GM21528 (cell line): ENCODE measurements around the gene DEFB114.

Experiments
- ATAC-seq: cut with Tn5 transposase; IDR thresholded peaks from one replicate; pipeline ENCODE4 v1.9.1; 2021; ENCODE audit warnings: mild to moderate bottlenecking, moderate library complexity; ENCODE audit not compliant: unreplicated experiment, low FRiP score

DEFB114 gene

DNA sequence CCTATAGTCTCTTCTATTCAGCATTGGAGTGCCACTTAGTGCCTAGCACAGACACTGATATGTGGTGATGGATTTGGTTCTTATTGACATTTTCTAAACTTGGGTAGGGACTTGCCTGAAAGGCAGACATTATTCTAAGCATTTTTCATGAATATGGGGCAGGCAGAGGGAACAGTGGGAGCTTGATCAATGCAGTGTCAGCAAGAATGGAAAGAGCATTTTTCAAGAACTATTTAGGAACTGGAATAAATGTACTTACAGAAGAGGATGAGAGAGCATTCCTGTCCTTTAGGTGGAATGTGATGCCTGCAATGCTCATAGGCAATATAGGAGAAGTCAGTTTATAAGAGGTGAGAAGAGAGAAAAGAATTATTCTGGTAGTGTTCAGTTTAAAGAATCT, 26.2 kb downstream of the DEFB114 start:
- no peak for ATAC-seq

DNA sequence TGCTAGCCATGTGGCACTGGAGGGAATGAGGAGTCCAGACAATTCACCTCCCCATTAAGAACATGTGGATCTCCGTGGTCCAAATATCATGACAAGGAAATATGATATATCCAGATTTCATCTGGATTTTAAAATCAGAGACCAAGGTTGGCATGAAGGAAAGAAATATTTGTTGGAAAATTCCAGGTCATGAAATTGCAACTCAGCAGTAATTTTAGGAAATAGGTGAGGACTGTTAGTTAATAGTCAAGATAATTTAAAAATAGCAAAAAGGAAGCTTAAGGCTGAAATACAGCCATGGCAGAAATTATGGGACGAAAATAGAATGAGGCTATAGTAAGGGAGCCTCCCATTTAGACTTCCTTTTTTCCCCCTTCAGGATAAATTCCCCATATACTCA, 26.9 kb downstream of the DEFB114 start:
- ATAC-seq = no peak

DNA sequence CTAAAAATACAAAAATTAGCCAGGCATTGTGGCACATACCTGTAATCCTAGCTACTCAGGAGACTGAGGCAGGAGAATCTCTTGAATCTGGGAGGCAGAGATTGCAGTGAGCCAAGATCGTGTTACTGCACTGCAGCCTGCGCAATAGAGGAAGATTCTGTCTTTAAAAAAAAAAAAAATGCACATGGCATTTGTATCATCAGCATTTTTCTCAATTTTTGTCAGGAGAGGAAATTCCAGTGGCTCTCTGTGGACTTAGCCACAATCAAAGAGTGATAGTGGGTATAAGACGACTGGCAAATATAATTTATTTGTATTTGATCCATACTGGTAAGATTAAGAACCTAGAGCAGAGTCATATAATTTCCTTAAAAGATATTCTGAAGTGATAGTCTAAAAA, 28.6 kb downstream of the DEFB114 start:
- no peak for ATAC-seq

DNA sequence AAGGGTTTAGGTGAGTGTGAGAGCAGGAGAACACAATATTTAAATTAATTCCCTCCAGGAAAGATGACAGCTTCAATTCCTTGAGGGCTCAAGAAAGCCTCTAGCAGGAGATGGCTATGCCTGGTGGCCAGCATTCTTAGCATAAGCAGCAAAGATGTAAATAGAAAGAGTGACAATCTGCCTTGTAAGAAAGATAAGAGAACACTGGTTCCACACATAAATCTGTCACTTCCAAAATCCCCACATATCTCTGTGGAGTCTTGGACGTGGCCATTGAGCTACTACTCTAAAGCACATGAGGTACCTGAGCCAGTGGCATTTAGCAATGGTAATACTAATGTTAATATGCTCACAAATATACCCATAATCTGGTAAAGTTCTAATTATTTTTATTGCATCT, 29.2 kb downstream of the DEFB114 start:
- ATAC-seq = no peak

DNA sequence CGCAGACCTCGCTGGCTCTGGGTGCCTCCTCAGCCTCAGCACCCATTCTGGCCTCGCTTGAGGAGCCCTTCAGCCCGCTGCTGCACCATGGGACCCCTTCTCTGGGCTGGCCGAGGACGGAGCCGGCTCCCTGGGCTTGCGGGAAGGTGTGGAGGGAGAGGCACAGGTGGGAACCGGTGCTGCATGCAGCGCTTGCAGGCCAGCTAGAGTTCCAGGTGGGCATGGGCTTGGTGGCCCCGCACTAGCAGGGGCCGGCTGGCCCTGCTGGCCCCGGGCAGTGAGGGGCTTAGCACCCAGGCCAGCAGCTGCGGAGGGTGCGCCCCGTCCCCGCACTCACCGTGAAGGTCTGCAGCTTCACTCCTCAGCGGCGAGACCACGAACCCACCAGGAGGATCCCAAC, 30.4 kb downstream of the DEFB114 start:
- no peak for ATAC-seq

DNA sequence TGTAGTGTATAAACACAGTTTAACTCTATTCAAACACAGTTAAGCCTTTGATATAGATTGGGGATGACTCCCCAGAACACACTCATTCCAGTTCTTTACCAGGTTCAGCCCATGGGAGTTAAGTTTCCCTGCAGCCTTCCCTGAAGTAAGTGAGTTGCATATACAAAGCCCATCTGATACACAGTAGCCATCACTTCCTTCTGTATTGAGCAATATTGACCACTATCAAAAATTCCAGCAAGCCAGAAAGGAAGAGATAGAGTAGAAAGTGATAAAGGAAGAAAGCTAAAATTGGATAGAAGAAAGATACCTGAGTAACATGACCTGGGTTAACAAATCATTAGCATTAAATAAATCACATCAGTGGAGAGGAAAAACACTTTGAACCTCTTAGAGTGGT, 34.6 kb downstream of the DEFB114 start:
- ATAC-seq = no peak

DNA sequence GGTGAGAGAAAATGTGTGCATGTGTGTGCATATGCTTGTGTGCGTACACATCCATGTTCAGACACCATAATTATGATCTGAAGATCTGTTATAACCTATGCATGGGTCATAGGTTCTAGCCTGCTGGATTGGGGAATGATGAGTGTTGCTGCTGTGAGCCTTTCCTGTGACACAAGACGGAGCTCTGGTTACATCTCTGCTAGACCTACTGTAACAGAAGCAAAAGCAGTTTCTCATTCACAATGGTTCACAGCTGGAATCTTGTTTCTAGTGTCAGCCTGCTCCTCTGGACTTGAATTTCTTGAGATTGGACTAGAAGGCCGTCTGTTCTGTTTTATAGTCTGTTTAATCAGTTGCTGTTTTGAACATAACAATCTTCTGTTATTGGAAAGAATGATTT, 40.1 kb downstream of the DEFB114 start:
- no peak for ATAC-seq

DNA sequence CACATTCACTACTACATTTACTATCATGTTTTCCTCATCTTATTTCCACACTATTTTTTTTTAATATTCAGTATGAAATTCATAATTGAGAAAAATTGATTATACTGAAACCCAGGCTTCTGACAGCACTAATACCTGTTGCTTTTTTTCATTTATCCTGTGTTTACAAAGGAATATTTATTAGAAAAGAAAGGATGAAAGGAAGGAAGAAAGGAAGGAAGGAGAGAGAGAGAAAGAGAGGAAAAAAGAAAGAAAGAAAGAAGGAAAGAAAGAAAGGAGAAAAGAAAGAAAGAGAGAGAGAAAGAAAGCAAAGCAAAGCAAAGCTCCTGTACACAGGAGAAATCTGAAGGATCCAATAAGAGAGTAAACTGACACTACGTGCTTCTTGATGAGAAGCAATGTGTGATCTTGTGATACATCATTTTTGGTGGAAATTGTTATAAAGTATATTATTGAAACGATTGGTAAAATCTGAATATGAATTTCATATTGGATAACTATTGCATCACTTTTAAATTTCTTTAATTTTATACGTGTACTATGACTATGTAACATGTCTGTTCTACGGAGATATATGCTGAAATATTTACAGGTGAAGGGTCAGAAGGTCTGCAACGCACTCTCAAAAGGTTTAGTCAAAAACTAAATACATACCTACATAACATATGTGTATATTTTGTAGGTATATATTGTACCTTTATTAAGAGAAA, 43.9 kb downstream of the DEFB114 start:
- ATAC-seq = no peak

DNA sequence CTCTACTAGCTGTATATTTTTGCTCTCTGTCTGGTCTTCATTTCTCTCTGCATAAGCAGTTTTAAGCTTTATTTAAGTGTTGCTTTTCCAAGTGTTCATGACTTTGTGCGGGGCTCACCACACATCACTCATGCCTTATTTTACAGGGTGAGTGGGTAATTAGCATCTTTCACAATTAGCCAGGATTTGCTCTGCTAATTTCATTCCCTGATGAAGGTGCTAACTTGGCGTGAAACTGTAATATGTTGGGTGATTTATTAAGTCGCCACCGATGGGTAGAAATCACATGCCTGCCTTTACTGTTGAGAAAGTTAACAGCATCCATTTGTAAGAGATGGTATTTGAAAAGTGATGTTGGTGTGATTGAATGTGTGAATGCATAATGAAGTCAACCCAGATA, 44.7 kb downstream of the DEFB114 start:
- ATAC-seq = no peak

DNA sequence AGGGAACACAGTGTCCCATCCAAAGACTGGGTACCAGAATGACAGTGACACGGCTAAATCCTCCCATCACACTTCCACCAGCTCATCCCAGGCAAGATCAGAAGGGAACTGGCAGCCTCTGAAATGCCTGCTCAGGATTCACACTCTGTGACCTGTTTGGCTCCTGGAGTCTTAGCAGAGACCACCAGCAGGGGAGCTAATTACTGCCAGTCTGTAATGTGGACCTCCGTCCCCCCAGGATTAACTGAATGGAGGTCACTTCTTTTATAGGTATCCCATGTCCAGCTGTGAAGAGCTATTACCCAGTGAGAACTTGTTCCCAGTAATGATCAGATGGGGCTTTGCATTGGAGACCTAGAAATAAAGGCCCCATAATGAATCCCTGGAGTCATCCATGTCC, 45.2 kb downstream of the DEFB114 start:
- no peak for ATAC-seq

DNA sequence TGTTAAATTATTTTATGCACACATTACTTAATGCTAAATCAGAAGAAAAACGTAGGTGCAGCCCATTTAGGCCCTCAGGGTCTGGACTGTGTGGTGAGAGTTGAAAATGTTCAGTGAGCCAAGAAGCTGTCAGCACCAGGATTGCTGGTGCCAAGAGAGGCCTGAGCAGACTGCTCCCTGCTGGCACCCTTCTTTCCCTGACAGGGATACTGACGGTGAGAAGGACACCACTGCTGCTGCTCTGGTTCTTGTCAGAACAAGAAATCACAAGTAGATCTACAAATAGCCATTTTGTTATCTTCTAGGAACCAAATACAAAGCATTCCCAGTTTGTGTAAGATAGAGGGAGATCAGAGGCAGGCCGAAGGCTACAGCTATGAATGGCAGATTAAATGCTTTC, 48.9 kb downstream of the DEFB114 start:
- no peak for ATAC-seq

DNA sequence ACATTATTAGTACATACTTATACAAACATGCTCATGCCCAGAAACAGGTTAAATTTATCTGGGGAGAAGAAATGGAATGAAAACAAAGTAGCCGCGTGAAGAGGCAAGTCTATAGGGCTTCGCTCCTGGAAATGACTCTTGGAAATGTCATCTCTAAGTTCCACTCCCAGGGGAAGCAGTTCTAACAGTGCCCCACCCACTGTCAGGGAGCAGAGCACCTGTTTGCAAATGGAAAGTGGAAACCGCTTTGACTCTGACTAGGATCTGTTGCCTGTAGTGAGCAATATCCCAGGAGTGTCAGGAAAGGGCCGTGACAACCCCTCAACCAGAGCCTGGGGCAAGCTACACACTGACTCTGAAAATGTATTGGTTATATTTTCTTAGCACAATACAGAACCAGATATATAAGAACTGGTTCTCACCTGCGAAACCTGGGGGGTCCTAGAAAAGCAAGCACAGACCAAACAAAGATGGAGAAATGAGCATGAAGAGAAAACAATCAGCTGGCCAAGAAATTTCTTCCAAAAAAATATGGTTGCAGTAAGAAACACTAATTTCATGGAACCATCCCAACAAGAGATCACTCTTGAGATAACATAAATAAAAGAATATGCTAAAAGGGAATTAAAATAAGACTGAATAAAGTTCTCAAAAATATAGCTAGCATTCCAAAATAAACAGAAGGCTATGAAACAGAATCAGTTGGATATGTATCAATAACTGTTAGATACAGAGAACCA, 50.2 kb downstream of the DEFB114 start:
- no peak for ATAC-seq

DNA sequence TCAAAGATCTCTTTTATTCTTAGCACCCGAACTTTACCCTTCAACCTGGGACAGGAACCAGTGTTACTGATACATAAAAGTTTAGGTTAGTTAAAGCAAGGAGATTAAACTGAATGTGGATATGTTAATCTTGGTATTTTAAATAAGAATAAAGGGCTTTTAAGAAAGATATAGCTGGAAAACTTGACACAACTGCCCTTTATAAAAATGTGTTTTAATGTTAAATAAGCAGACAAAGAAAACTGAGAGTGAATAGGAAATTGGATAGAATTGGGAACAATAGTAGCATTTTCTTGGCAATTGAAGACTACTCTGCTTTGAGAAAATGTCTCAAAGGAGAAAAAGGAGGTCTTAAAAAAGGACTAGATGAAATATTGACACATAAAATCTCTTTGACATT, 51.8 kb downstream of the DEFB114 start:
- ATAC-seq = no peak

DNA sequence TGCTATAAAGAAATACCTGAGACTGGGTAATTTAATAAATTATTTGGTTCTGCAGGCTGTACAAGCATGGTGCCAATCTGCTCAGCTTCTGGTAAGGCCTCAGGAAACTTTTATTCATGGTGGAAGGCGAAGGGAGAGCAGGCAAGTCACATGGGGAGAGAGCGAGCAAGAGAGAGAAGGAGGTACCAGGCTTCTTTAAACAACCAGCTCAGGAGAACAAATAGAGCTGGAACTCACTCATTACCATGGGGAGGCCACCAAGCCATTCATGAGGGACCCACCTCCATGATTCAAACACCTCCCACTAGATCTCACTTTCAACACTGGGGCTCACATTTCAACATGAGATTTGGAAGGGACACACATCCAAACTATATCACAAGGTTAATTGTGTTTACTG, 52.7 kb downstream of the DEFB114 start:
- no peak for ATAC-seq
